HEK293 (cell line): ENCODE measurements around the gene RPRD1B.

ENCODE experiments used
- CTCF ChIA-PET: fragments of 350-600 bp; formaldehyde crosslinking; extraction: SDS; loops from one replicate; lab custom pipeline; 2021; ENCODE audit warnings: antibody characterized with exemption; lab: Yijun Ruan, JAX
- POLR2A ChIA-PET: fragments of 300-600 bp; formaldehyde crosslinking; extraction: SDS; loops from one replicate; lab custom pipeline; 2020; ENCODE audit warnings: antibody characterized with exemption, inconsistent platforms; lab: Yijun Ruan, JAX
- H3K27ac ChIP-seq: fragments of 200-500 bp; sonication (Bioruptor generic); 2 replicates; pipeline ENCODE4 v1.5.1; 2014; ENCODE audit warnings: low read depth, low read length, control low read depth, inconsistent platforms; ENCODE audit errors: extremely low read depth
- H3K36me3 ChIP-seq, 2 experiments: fragments of 200-500 bp in 1 of 2; sonication (Bioruptor generic) in 1 of 2; 1 replicate in 1 of 2; 2 replicates in 1 of 2; pipeline ENCODE4 v1.5.1; 2014 to 2017; ENCODE audit warnings: inconsistent platforms in 2 of 2, low read length in 2 of 2; ENCODE audit not compliant: control insufficient read depth in 2 of 2, insufficient read depth in 1 of 2
- H3K4me1 ChIP-seq: fragments of 200-500 bp; sonication (Bioruptor generic); 2 replicates; pipeline ENCODE4 v1.5.1; 2014; ENCODE audit warnings: mild to moderate bottlenecking, low read length, inconsistent platforms; ENCODE audit not compliant: control insufficient read depth, insufficient read depth
- H3K4me3 ChIP-seq: 2 replicates; pipeline ENCODE4 v1.5.1; 2011; ENCODE audit warnings: low read depth, mild to moderate bottlenecking, control low read depth, low read length, moderate library complexity
- H3K9me3 ChIP-seq: fragments of 200-500 bp; sonication (Bioruptor generic); 2 replicates; pipeline ENCODE4 v1.5.1; 2014; ENCODE audit warnings: low read depth, low read length, inconsistent platforms; ENCODE audit not compliant: control insufficient read depth, insufficient read depth
- PRDM10 ChIP-seq: fragments of 450-650 bp; formaldehyde crosslinking; IDR thresholded peaks from 2 replicates; pipeline ENCODE4 v1.5.1; 2016; ENCODE audit warnings: missing biosample characterization, missing genetic modification characterization
- SALL2 ChIP-seq: fragments of 450-650 bp; formaldehyde crosslinking; IDR thresholded peaks from 2 replicates; pipeline ENCODE4 v1.5.0; 2017; ENCODE audit warnings: missing biosample characterization, mild to moderate bottlenecking, missing genetic modification characterization, borderline replicate concordance
- SP3 ChIP-seq: fragments of 450-650 bp; formaldehyde crosslinking; IDR thresholded peaks from 2 replicates; pipeline ENCODE4 v1.5.1; 2016; ENCODE audit warnings: missing biosample characterization, missing genetic modification characterization
- ZFP3 ChIP-seq: fragments of 450-650 bp; formaldehyde crosslinking; IDR thresholded peaks from 2 replicates; pipeline ENCODE4 v1.5.1; 2016; ENCODE audit warnings: low read depth, missing biosample characterization, missing genetic modification characterization
- ZFP41 ChIP-seq: fragments of 450-650 bp; formaldehyde crosslinking; IDR thresholded peaks from 2 replicates; pipeline ENCODE4 v1.5.1; 2016; ENCODE audit warnings: missing biosample characterization, missing genetic modification characterization, borderline replicate concordance
- ZNF10 ChIP-seq: fragments of 450-650 bp; formaldehyde crosslinking; IDR thresholded peaks from 2 replicates; pipeline ENCODE4 v1.5.1; 2017; ENCODE audit warnings: missing biosample characterization, missing genetic modification characterization
- ZNF2 ChIP-seq: fragments of 450-650 bp; formaldehyde crosslinking; IDR thresholded peaks from 2 replicates; pipeline ENCODE4 v1.5.1; 2016; ENCODE audit warnings: missing biosample characterization, missing genetic modification characterization
- ZNF202 ChIP-seq: fragments of 450-650 bp; formaldehyde crosslinking; IDR thresholded peaks from 2 replicates; pipeline ENCODE4 v1.5.1; 2016; ENCODE audit warnings: missing biosample characterization, missing genetic modification characterization, borderline replicate concordance
- ZNF211 ChIP-seq: fragments of 450-650 bp; formaldehyde crosslinking; IDR thresholded peaks from 2 replicates; pipeline ENCODE4 v1.5.1; 2016; ENCODE audit warnings: low read depth, missing biosample characterization, missing genetic modification characterization
- ZNF426 ChIP-seq: fragments of 450-650 bp; formaldehyde crosslinking; IDR thresholded peaks from 2 replicates; pipeline ENCODE4 v1.5.1; 2017; ENCODE audit warnings: missing biosample characterization, missing genetic modification characterization, mild to moderate bottlenecking, inconsistent platforms, moderate library complexity
- ZNF501 ChIP-seq: fragments of 450-650 bp; formaldehyde crosslinking; IDR thresholded peaks from 2 replicates; pipeline ENCODE4 v1.5.1; 2016; ENCODE audit warnings: missing biosample characterization, missing genetic modification characterization
- ZNF548 ChIP-seq: fragments of 450-650 bp; formaldehyde crosslinking; IDR thresholded peaks from 2 replicates; pipeline ENCODE4 v1.5.1; 2016; ENCODE audit warnings: missing biosample characterization, missing genetic modification characterization
- ZNF621 ChIP-seq: fragments of 450-650 bp; formaldehyde crosslinking; IDR thresholded peaks from 2 replicates; pipeline ENCODE4 v1.5.1; 2017; ENCODE audit warnings: missing biosample characterization, missing genetic modification characterization
- ZNF654 ChIP-seq: fragments of 450-650 bp; formaldehyde crosslinking; IDR thresholded peaks from 2 replicates; pipeline ENCODE4 v1.5.1; 2016; ENCODE audit warnings: low read depth, missing biosample characterization, missing genetic modification characterization
- ZNF664 ChIP-seq: fragments of 450-650 bp; formaldehyde crosslinking; IDR thresholded peaks from 2 replicates; pipeline ENCODE4 v1.5.1; 2016; ENCODE audit warnings: missing biosample characterization, missing genetic modification characterization
- ZNF692 ChIP-seq: fragments of 450-650 bp; formaldehyde crosslinking; IDR thresholded peaks from 2 replicates; pipeline ENCODE4 v1.5.1; 2016; ENCODE audit warnings: missing biosample characterization, missing genetic modification characterization
- ZNF776 ChIP-seq: fragments of 450-650 bp; formaldehyde crosslinking; IDR thresholded peaks from 2 replicates; pipeline ENCODE4 v1.5.0; 2017; ENCODE audit warnings: missing biosample characterization, missing genetic modification characterization, borderline replicate concordance
- ZNF843 ChIP-seq: fragments of 450-650 bp; formaldehyde crosslinking; IDR thresholded peaks from 2 replicates; pipeline ENCODE4 v1.5.1; 2016; ENCODE audit warnings: missing biosample characterization, missing genetic modification characterization
- ZSCAN18 ChIP-seq: fragments of 450-650 bp; formaldehyde crosslinking; IDR thresholded peaks from 2 replicates; pipeline ENCODE4 v1.5.1; 2016; ENCODE audit warnings: missing biosample characterization, missing genetic modification characterization
- ZSCAN30 ChIP-seq: fragments of 450-650 bp; IDR thresholded peaks from 2 replicates; pipeline ENCODE4 v1.5.1; 2018; ENCODE audit warnings: missing biosample characterization, mild to moderate bottlenecking, missing genetic modification characterization, moderate library complexity
- TF ChIP-seq, protein P1 (sequence below): fragments of 450-650 bp; formaldehyde crosslinking; IDR thresholded peaks from 2 replicates; pipeline ENCODE4 v1.5.1; 2016; ENCODE audit warnings: missing biosample characterization, missing genetic modification characterization, low read depth

Gene RPRD1B

GRCh38 chr20:38055294-38055693 lies 21.7 kb downstream of the RPRD1B start:
- H3K36me3 ChIP-seq: peaks cover 16 to 69% of the 10 kb centered on the region in 2 experiments
- ChIA-PET POLR2A (no interaction called here), CTCF (interaction anchor here (0.5 to 10.3 kb wide), 8 partner anchors 10 to 196 kb away, joined by 3 to 220 read pairs (median 4); no protein-coding TSS in a partner anchor)
- no peak overlapping the region for H3K27ac ChIP-seq
- peaks cover 3% of the 10 kb centered on the region; the same call in 1 of the 2 replicates for H3K4me1 ChIP-seq
- no peak overlapping the region for H3K4me3 ChIP-seq
- H3K9me3 ChIP-seq: no peaks in the 10 kb centered on the region
- TF ChIP-seq ZNF202 (tag by site-specific recombination): no peak
- no peak for TF ChIP-seq ZSCAN30 (tag by site-specific recombination)
- no peak for TF ChIP-seq SP3 (tag by site-specific recombination)
- TF ChIP-seq ZFP41 (tag by site-specific recombination): no peak
- TF ChIP-seq ZNF211 (tag by site-specific recombination): no peak
- TF ChIP-seq SALL2 (tag by site-specific recombination): no peak

DNA sequence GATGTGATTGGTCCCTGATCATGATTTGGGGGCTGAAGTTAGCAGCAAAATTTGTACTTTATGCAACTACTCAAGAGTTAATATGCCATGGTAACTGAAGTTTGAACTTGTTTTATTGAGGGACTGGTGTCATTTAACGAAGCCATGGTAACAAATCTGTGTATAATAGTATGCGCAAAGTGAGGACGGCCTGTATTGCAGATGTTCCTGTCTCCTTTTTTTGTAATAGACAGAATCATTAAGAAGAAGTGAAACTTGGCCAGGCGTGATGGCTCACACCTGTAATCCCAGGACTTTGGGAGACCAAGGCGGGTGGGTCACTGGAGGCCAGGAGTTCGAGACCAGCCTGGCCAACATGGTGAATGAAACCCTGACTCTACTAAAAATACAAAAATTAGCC lies 22.3 kb downstream of the RPRD1B start:
- Histone ChIP-seq H3K9me3 (no peaks in the 10 kb centered on the region), H3K4me1 (peaks cover 3% of the 10 kb centered on the region; the same call in 1 of the 2 replicates), H3K4me3 (no peak overlapping the region), H3K36me3 (peaks cover 20 to 69% of the 10 kb centered on the region in 2 experiments; a peak in 2 of 3 replicates), H3K27ac (no peak overlapping the region)
- CTCF ChIA-PET: interaction anchor here (0.7 to 10.3 kb wide), 7 partner anchors 9 to 203 kb away, joined by 3 to 220 read pairs (median 3); no protein-coding TSS in a partner anchor
- TF ChIP-seq ZFP3 (no peak), ZNF501 (no peak), ZNF548 (tag by site-specific recombination) (no peak), ZNF426 (tag by site-specific recombination) (no peak)
- POLR2A ChIA-PET: no interaction called here

DNA sequence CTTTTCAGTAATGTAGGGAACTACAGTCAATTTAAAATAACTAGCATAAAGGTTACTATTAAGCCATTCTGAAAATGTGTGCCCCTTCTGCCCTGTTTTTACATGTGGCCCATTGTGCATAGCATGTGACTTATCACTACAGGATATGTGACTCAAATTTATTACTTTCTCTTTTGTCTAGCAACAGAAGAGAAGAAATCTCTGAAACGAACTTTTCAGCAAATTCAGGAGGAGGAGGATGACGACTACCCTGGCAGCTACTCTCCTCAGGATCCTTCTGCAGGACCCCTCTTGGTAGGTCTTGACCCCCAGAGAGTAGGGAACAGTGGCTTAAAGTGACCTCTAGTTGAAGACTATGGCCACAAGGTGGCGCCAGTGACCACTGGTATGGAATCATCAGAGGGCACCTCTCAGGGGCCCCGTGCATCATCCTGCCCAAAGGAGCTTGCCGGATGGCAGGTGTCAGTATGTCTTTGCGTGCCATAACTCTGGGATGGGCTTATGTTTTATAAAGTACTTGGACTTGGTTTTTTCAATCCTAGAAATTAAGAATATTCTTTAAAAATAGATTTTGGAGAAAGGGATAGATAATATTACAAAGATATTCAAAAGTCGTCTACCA lies 23.9 kb downstream of the RPRD1B start:
- CTCF ChIA-PET: interaction anchor here (0.5 to 10.3 kb wide), 47 partner anchors 10 to 966 kb away, joined by 3 to 220 read pairs (median 5); partner anchors contain the start of genes RPRD1B, TGM2 and TTI1
- no peak overlapping the region for H3K4me3 ChIP-seq
- H3K9me3 ChIP-seq: no peaks in the 10 kb centered on the region
- no peak overlapping the region for H3K27ac ChIP-seq
- H3K36me3 ChIP-seq: peaks cover 29 to 79% of the 10 kb centered on the region in 2 experiments
- POLR2A ChIA-PET: interaction anchor here (0.6 to 1.3 kb wide), 3 partner anchors 16 to 163 kb away, joined by 3 read pairs; no protein-coding TSS in a partner anchor
- H3K4me1 ChIP-seq: peaks cover 3% of the 10 kb centered on the region; the same call in 1 of the 2 replicates
- TF ChIP-seq ZNF776 (tag by site-specific recombination): no peak
- no peak for TF ChIP-seq ZNF664 (tag by site-specific recombination)
- TF ChIP-seq, protein P1, sequence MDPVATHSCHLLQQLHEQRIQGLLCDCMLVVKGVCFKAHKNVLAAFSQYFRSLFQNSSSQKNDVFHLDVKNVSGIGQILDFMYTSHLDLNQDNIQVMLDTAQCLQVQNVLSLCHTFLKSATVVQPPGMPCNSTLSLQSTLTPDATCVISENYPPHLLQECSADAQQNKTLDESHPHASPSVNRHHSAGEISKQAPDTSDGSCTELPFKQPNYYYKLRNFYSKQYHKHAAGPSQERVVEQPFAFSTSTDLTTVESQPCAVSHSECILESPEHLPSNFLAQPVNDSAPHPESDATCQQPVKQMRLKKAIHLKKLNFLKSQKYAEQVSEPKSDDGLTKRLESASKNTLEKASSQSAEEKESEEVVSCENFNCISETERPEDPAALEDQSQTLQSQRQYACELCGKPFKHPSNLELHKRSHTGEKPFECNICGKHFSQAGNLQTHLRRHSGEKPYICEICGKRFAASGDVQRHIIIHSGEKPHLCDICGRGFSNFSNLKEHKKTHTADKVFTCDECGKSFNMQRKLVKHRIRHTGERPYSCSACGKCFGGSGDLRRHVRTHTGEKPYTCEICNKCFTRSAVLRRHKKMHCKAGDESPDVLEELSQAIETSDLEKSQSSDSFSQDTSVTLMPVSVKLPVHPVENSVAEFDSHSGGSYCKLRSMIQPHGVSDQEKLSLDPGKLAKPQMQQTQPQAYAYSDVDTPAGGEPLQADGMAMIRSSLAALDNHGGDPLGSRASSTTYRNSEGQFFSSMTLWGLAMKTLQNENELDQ (tag by site-specific recombination): no peak
- TF ChIP-seq SALL2 (tag by site-specific recombination): no peak
- TF ChIP-seq ZNF2: 0 out of 2 replicates have a peak, but pooled peaks have one; percentile 22
- peak; percentile 87 for TF ChIP-seq ZNF654 (tag by site-specific recombination)
- no peak for TF ChIP-seq ZNF10 (tag by site-specific recombination)
- 0 out of 2 replicates have a peak, but pooled peaks have one; percentile 8 for TF ChIP-seq PRDM10
- TF ChIP-seq ZNF692 (tag by site-specific recombination): 0 out of 2 replicates have a peak, but pooled peaks have one; percentile 17
- TF ChIP-seq ZNF621 (tag by site-specific recombination): no peak
- TF ChIP-seq ZNF843: no peak
- no peak for TF ChIP-seq ZSCAN18
